ENCODE data around the gene TAGLN2.
"Not testable (repeated sequence)": the region's sequence is repeated elsewhere in the genome, so short reads cannot be mapped to it uniquely, and the experiment has no call there.

TAGLN2 gene

GRCh38 chr1:159920202-159920601 is 5.1 kb downstream of the TAGLN2 start:
- DNase-seq: no peak

GRCh38 chr1:159919236-159919865 is 6.0 kb downstream of the TAGLN2 start:
- DNase-seq: no peak

- DNase-seq: no peak
Measured at GRCh38 chr1:159918352-159919200, 6.7 kb downstream of the TAGLN2 start.

GRCh38 chr1:159917533-159918351 is 7.6 kb downstream of the TAGLN2 start:
- no peak for DNase-seq

GRCh38 chr1:159916242-159917051 is 8.9 kb downstream of the TAGLN2 start:
- no peak for DNase-seq

GRCh38 chr1:159915571-159916241 is 9.6 kb downstream of the TAGLN2 start:
- DNase-seq: no peak

- no peak for DNase-seq
Measured at GRCh38 chr1:159914252-159915018, 10.9 kb downstream of the TAGLN2 start.

- no peak for DNase-seq
Measured at GRCh38 chr1:159913451-159914192, 11.7 kb downstream of the TAGLN2 start.

- no peak for DNase-seq
Measured at GRCh38 chr1:159911326-159912070, 13.8 kb downstream of the TAGLN2 start.

- no peak for DNase-seq
Measured at GRCh38 chr1:159908031-159908940, 17.0 kb downstream of the TAGLN2 start.

GRCh38 chr1:159906960-159907359 is 18.3 kb downstream of the TAGLN2 start:
- no peak for DNase-seq

- not testable (repeated sequence) for DNase-seq
Measured at GRCh38 chr1:159904036-159904435, 21.3 kb downstream of the TAGLN2 start.

GRCh38 chr1:159902541-159902940 is 22.8 kb downstream of the TAGLN2 start:
- no peak for DNase-seq

GRCh38 chr1:159900755-159901360 is 24.4 kb downstream of the TAGLN2 start:
- DNase-seq: no peak

GRCh38 chr1:159900086-159900680 is 25.1 kb downstream of the TAGLN2 start, which contains the start of gene CFAP45:
TSS of gene CFAP45 (minus strand) at chr1:159900165. CDS start at chr1:159900098, 67 bp downstream.
- no peak for DNase-seq

- DNase-seq: not testable (repeated sequence)
Measured at GRCh38 chr1:159899634-159900033, 25.7 kb downstream of the TAGLN2 start.

GRCh38 chr1:159898527-159898926 is 26.8 kb downstream of the TAGLN2 start:
- DNase-seq: no peak

GRCh38 chr1:159897962-159898361 is 27.3 kb downstream of the TAGLN2 start:
- DNase-seq: no peak
